Measurements from ENCODE around the gene TMEM245. TPM values are rescaled to one million over a fixed set of nuclear protein-coding genes. Genes with fewer than 3 reads are reported as not detected.

TMEM245 gene
- total RNA-seq, 1 experiment from 2014 or later = 45.5 TPM

DNA sequence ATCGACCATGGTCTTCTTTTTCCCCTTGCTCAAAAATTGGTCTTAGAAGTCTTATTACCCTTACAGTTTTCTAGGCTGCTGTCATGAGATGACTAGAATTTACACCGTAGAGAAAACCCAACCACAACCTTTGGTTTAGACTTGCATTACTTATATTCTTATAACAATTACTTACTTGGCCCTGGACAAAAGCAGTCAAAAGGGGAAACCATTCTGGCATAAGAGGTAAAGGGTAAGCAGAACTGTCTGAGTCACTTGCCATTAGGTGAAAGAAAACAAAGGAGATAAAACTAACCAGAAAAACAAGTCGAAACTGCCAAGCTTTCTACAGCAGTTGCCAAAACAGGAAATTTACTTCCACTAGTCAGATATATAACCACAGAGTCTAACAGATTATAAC lies 17.9 kb downstream of the TMEM245 start:
- DNase-seq (ENCODE audit: low spot score) = peak; percentile 90

DNA sequence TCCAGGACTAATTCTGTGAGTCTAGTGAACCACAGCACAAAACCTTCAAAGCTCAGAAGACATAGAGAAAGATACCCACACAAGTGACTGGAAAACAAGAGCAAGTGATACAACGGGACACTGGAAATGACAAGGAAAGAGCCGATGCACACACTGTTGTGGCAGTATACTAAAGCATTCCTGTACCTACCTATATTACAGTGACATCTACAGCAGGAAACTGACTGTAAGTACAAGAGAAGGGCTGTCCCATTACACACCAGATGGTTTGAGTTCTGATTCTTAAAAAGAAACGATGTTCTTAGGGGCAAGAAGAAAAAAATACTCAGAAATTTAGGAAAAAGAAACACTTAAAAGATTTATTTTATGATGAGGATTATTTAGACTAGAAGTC lies 18.5 kb downstream of the TMEM245 start:
- no peak for DNase-seq (ENCODE audit: low spot score)

DNA sequence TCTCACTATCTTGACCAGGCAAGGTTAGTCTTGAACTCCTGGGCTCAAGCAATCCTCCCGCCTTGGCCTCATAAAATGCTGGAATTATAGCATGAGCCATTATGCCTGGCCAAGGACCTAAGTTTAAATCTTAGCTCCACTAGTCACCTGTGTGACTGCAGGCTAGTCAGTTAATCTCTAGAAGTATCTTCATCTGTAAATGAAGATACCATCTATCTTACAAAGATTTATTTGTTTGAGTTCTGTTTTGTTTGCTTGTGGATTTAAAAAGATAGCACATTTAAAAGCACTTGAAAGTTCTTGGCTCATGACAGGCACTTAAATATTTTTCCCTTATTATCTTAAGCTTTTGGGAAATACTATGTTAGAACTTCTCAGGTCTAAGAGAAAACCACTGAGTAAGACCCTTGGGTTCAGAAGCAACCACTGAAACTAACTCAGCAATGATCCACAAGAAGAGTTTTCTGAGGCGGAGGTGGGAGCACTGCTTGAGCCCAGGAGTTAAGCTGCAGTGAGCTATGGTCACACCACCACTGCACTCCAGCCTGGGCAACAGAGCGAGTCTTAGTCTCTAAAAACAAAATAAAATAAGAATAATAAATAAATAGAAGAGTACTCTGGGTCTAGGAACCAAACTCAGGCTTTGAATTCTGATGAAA lies 19.1 kb downstream of the TMEM245 start:
- no peak for DNase-seq (ENCODE audit: low spot score)

GRCh38 chr9:109098960-109099308 lies 20.8 kb downstream of the TMEM245 start:
- DNase-seq (ENCODE audit: low spot score) = no peak

DNA sequence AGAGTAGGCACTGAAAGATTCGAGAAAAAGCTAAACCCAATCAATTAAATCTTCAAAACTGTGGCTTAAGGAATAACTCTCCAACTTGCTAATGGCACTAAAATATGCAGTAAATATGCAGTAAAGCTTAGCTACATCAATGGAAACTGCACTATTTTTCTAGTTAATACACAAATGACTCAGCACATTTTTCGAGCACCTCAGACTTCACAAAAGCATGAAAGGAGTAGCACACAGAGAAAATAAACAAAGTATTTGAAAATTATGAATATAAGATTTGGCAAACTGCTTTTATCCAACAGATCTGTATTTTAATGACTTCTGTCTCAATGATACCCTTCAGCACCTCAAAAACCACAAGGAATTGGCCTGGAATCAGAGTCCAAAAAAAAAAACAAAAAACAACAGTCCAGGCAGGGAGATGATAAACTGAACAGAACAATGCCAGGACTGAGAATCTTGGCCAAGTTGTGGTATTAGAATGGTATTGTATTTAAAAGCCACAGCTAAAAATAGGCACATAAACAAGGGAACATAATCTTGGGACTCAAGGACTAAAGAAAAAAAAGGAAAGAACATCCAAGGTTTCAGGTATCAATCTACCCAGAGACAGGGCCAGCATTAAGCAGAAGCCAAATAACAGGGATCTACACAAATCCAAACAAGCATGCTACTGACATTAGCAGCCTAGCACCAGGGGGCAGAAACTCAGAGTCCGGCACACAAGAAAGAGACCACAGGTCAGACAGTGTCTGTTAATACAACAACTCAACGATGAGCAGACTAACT lies 21.4 kb downstream of the TMEM245 start:
- DNase-seq (ENCODE audit: low spot score) = peak; percentile 85

DNA sequence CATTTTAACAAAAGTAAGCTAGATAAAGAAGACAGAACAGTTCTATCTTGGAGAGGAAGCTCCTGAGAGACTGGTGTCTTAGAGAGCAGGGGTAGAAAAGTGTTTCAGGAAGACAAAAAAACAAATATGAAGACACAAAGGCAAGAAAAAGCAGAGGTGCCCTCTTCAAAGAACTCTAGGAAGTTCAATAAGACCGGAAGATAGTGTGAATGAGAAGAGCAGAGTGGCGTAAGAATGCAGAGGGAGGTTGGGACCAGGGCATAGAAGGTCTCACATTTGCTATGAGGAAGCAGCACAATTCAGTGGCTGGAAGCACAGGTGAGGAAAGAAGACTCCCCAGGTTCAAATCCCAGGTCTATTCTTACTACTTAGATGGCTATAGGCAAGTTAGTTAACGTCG lies 22.6 kb downstream of the TMEM245 start:
- DNase-seq (ENCODE audit: low spot score) = no peak

- no peak for DNase-seq (ENCODE audit: low spot score)
Measured at GRCh38 chr9:109095321-109095720, 24.4 kb downstream of the TMEM245 start.

DNA sequence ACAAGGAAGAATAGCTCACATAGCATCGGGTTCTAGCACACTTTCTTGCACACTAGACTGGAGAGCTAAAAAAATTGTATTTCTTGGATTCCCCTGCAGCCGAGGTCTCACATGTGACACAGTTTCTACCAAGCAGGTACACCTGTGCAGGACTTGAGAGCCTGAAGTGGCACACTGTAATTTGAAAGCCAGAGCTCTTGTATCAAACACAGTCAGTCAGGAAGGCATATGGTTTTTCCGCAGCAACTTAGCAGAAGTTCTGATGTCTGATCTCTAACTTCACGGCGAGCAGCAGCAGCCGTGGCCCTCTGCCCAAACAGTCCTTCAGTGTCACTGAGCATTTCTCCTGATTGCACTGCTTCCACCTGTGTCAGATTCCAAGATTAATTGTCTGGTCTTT lies 25.5 kb downstream of the TMEM245 start:
- no peak for DNase-seq (ENCODE audit: low spot score)

DNA sequence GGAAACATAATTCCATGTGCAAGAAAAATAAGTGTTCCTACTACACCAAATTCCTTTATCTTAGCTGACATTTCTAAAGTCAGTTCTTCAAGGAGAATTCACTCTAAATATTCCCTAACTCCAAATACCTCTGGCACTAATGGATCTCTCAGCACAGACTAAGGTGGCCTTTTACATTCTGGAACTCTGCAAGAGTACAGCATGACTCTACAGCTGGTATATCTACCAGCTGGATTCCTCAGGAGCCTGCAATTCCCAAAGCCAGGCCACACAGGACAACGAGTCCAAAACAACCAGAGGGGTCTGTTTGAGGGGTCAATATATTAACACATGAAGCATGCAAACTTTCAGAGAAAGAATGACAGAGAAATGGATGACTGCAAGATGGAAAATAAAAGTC lies 27.2 kb downstream of the TMEM245 start:
- no peak for DNase-seq (ENCODE audit: low spot score)

DNA sequence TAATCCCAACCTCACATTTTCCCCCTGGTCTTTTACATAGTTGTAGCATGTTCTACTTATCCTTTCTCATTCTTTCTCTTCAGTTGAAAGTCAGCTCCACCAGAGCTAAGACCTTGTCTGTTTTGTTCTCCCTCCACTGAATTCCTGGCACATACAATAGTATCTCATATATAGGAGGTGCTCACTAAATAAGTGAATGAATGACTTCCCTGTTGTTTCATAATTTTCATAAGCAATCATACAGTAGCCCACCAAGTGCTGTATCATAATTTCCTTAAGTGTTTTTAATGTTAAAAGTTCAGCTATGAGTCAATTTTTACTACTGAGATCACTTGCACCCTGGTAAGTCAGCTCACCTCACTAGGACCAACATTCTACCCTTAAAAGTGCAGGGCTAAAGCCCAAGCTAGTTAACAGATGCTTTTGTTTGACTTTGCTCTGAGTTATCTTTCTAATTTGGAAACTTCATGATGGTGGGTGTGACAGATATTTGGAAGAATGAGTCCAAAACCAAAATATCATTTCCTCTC lies 27.6 kb downstream of the TMEM245 start:
- no peak for DNase-seq (ENCODE audit: low spot score)

DNA sequence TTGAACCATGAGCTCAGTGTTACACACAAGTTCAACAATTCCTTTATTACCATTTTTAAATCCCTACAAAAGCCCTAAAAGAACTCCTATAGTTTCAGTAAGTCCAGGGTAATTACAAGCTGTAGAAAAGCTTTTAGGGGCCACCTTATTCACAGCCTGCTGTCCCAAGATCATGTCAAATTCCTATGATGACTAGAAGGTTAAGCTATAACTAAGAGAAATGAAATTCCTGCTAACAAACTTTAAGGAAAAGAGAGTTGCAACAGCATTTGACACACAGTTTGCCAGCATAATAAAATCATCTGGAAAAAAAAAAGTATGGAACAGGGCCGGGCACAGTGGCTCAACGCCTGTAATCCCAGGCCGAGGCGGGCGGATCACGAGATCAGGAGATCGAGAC lies 31.5 kb downstream of the TMEM245 start:
- no peak for DNase-seq (ENCODE audit: low spot score)

DNA sequence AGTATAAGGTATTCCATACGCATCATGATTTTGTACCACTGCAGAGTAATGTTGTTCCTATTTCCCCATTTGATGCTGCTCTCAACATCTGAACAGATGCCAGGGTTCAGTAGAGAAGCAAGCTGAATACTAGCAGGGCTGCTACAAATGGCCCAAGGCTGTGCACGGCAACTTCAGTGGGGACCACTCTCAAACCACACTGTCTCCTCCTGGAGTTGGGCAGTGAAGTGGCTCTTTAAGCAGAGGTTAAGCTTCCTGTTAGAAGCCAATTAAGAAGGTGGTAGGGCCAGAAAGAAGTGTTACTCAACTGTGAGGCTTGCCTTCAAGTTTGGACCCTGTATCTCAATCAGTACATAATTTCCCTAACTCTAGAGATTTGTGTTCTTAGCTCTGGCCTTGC lies 32.0 kb downstream of the TMEM245 start:
- DNase-seq (ENCODE audit: low spot score) = no peak

DNA sequence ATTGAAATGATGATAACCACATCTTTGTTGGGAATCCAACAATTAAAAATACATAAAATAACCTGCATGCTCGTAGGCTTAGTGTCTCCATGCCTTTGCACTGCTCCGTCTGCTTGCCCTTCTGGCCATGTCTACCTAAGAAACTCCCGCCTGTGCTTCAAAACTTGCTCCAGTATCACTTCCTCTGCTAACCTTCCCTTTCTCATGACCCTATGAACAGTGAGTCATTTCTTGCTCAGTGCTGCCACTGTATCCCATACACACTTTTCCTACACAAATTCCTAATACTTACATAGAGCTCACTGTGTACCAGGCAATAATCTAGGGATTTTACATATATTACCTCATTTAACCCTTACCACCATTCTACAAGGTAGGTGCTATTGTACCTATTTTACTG lies 33.5 kb downstream of the TMEM245 start:
- DNase-seq (ENCODE audit: low spot score) = no peak

- DNase-seq (ENCODE audit: low spot score) = no peak
Measured at GRCh38 chr9:109085510-109085909, 34.2 kb downstream of the TMEM245 start.

- no peak for DNase-seq (ENCODE audit: low spot score)
Measured at GRCh38 chr9:109083813-109084405, 35.8 kb downstream of the TMEM245 start.

- DNase-seq (ENCODE audit: low spot score) = no peak
Measured at GRCh38 chr9:109083141-109083540, 36.6 kb downstream of the TMEM245 start.

- DNase-seq (ENCODE audit: low spot score) = no peak
Measured at GRCh38 chr9:109082091-109082620, 37.6 kb downstream of the TMEM245 start.

DNA sequence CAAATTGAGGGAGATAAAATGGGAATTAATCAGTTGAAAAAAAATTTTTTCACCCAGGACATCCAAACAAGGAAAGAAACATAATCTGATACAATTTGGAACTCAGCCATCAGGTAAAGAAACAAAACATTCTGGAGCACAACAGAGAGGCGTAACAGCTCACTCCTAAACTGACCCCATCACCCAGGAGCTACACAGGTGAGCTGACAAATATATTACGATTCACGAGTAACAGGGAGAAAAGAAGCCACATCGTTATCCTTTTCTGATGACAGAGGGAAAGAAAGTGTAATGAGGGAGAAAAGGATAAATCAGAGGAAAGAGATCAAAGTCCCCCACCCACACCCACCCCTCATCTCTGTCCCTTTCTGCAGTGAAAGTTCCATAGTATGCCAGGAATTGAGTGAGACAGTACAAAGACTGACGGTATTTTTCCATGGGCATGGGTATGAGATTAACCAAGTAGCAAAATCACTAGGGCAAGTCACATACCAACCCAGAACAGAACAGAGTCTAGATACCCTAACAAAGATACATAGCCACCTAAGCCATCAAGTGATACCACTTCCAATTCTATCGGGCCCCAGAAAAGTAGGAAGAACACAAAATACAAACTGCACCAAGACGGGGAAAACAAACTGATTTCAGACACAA lies 45.4 kb downstream of the TMEM245 start:
- DNase-seq (ENCODE audit: low spot score) = no peak

DNA sequence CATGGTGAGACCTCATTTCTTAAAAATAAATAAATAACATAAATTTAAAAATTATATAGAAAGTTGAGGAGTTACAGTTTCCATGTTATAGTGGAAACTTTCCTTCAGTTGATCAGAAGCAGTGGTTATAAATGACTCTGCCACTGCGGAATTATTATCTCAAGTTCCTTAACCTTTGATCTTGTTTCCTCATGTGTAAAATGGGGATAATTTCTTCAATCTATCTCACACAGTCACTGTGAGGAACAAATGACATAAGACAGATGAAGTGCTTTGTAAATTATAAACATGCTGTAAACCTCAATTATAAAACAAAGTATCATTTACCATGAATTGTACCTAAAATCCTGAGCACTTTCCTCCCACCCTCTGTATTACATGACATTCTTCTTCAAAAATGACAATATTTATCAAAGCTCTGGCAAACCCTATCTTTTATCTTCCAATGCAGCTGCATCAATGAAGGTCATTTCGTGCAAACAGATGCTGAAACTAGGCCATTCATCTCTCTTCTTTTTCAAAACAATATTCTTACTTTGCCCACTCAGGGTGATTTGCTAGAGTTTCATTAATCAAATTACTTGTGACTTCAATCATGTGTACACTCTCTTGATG lies 46.8 kb downstream of the TMEM245 start:
- no peak for DNase-seq (ENCODE audit: low spot score)

- no peak for DNase-seq (ENCODE audit: low spot score)
Measured at GRCh38 chr9:109072133-109072692, 47.5 kb downstream of the TMEM245 start.

- DNase-seq (ENCODE audit: low spot score) = no peak
Measured at GRCh38 chr9:109068764-109069163, 51.0 kb downstream of the TMEM245 start.

All from A172 (cell line).